HG02884 (cell line): Measurements from ENCODE around the gene FILIP1L.

Experiments
- ATAC-seq: cut with Tn5 transposase; IDR thresholded peaks from one replicate; pipeline ENCODE4 v1.9.1; 2021; ENCODE audit warnings: mild to moderate bottlenecking, moderate library complexity; ENCODE audit not compliant: unreplicated experiment

The FILIP1L gene

DNA sequence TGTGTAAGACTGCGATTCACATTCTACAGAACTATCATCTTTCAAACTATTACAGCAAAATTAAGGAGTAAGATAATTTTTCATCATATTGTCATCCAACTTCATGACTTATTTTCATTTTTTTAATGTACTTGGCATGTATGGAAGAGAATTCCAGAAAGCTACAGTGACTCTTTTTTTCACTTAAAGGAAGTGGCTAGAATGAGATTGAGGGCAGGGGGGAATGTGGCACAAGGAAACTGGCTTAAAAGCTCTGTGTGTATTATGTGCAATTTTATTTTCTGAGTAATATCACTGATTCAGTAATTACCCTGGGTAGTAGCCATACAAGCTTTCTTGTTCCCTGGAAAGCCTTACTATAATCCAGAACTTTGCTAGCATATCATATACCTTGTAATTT, 94.6 kb downstream of the FILIP1L start:
- no peak for ATAC-seq

DNA sequence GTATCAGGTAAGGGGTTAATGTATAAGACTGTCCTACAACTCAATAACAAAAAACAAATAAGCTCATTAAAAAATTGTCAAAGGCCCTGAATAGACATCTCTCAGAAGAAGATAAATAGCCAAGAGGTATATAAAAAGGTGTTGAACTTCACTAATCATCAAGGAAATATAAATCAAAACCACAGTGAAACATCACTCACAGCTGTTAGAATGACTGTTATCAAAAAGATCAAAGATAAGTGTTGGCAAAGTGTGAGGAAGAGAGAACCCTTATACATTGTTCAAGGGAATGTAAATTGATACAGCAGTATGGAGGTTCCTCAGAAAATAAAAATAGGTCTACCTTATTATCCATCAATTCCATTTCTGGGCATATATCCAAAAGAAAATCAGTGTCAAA, 95.5 kb downstream of the FILIP1L start:
- no peak for ATAC-seq

DNA sequence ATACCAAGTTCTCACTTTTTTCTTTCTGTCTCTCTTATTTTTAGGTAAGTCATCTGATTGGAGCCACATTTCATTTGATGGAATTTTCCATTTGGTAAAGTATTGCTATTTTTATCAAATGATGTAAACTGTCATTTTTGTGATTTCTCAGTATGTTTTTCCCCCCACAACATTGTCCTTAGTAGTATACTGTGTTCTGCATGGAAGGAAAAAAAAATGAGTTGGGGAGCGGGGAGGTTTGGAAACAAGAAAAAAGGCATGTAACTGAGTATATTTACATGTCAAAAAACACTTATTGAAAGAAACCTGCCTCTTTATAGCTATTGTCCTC, 104.2 kb downstream of the FILIP1L start:
- no peak for ATAC-seq

DNA sequence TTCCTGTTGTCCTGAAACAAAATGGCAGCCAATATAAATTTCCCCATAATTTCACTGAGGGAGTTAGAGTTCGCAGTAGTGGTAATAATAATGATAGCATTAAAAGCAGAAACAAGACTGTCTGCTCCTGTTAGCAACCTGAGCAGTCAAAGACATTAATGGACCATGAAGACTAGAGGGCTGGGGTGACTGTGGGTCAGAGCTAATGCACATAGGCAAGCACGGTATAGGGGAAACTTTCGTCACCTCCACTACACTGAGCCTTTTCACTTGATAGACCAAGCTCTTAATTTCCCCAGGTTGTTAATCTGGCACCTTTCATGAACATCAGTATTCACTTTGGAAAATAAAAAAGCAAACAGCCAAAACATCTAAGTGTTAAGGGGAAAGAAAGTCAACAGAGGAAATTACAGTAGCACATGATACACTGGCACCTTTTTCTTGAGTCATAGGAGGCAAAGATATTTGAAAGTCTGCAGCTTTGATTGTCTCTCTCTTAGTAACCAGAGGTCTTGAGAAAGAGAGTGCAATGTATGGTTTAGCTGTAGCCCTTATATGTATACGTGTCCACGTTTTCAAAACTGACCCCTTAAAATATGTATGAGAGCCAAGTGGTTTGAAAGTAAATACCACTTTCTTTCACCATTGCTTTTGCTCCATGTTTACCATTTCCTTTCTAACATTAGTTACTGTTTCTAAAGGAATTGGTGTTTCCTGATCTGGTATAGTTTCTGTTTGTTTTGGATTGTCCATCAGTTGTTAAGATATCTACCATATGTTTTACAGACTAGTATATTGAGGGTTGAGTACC, 104.8 kb downstream of the FILIP1L start:
- ATAC-seq = no peak

DNA sequence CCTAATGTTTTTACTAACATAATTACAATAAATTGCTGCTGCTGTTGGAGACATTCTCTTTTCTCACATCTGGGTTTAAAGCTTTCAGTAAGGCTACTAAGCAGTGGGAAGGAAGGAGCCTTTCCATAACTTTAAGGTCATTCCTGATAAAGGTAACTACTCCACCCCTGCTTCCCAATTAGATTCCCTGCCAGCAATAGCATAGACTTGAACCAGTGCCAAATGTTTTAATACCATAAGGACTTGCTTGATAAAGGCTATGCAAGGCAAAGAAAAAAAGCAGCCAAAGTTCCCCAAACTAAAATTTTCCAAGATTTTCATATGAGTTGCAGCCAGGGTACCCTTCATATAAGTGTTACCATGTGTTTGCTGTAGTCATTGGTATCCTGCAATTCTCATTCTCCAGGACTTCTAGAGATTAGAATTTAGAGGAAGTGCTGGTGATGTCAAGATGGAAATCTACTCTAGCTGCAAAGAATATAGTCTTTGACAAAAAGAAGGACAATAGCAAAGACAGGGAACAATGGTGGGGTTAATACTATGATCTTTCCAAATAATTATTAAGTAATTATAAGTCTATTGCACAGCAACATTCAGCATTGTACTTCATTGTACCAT, 106.1 kb downstream of the FILIP1L start:
- ATAC-seq = no peak

DNA sequence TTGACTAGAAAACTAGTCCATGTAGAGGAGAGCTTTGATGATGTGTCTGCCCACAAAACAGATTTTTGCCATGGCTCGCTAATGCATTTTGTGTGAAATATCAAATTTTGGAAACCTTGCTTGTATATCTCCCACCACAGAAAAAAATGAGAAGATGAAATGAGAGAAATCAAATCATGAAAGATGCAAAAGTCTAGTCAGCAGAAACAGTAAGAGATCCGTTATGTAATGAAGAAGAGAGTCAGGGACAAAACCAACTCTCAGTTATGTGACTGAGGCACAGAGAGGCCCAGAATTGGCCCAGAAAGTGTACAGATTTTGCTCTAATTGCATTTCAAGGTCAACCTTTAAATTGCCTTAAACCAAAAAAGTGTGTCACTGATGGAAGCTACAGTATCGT, 107.0 kb downstream of the FILIP1L start:
- ATAC-seq = no peak

DNA sequence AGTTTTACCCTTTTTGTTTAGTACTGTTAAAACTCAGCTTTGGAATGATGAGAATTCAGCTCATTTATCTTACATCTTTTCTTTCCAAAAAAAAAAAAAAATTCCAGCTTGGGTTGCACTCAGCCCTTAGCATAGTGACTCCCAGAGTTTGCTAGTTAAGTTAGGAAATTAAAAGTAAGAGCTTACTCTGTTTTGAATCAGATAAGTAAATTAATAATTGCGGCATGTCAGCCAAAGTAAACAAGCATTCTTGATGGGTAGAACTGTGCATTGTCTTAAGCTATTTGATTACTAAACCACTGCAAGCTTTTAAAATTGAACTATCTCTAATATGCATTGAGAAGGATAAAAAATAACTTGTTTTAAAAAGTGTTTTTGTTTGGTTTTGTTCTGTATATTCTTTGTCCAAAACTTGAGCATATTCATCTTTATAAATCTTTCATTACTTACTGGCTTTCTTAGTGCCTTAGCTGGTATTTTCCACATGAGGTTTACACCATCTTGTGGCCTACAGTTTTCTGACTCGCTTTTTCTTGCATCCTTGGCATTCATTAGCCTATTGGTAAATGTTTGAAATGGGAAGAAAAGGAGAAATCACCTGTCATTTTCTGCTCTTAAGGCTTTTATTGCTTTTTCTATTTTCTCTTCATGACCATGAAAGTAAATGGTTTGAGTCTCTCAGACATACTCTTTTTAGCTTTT, 107.6 kb downstream of the FILIP1L start:
- ATAC-seq = no peak

DNA sequence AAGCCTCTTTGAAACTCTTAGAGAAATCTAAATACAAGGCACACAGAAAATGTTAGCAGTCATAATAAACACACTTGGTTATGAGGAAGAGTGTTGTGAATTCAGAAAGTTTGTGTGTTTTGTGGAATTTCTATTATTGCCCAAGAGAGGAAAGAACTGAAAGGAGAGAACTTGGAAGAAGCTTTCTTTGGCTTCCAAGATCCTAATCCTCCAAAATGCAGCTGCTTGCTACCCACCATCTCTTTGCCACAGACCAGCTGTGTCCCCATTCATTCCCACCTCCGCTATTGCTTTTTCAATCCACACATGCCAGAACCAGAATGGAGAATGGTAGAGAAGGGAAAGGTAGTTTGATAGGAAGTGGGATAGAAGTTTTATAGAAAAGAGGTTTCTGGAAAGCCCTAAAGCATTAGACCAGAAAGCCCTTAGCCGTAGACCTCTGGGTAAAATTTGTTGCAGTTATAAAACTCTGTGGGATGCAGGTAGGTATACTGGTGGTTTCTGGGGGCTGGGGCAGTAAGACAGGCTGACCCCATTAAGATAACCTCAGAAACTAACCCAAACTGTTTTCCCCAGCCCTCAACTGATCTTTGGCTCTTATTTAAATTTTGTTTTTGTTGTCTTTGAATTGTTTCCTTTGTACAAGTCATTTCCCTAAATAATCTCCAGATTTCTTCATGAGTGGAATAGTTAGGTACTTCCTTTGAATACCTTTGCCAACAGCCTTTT, 108.5 kb downstream of the FILIP1L start:
- no peak for ATAC-seq

DNA sequence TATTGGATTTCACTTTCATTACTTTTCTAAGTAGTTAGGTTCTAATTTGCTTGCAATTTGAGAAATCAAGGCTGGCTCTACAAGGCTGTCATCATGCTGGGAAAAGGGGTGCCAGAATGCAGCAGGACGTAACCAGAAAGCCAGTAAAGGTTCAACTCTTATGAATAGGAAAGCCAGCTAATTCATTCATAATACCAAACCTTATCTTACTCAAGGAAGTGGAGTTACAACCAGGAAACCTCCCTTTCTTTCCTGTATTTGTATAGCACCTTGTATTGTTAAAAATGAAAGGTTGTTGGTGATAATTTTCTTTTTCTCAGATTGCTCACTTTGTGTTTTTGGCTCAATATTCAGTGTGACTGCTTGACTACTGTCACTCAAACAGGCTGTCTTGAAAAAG, 109.4 kb downstream of the FILIP1L start:
- no peak for ATAC-seq

DNA sequence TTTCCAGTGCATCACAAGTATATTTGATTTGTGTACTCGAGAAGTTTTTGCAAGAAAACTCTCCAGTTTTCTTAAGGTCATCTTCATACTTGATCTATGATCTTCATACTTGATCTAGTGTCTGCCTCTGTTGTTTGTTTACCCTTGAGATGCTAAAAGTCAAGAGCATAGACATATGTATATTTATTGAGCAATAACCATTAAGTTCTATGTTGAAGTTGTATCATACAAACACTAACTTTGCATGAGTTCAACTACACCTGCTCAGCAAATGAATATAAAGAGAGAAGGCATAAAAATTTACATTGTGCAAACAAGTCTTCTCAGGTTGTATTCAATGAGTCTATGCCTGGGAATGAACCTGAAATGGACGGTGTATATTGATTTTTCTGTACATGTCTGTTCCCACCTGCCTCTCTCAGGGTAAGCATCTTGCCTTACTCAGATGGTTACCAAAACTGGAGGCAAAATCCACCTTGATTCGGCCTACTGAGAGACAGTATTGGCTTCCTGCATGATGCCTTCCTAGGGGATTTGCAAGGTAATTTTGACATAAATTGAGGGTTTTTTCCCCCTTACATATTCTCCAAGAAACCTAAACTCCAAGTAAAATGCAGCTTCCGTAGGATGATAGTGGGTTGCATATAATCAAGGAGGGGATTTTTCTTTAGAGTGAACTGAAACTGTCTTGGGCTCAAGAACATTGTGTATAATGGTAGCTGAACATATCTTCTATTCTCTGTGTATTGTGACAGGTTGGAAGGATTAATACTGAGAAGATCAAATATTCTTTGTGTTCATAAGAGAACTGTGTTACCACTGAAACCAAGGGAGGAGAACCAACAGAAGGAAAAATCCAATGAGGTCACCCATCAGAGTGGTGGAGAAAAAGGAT, 110.4 kb downstream of the FILIP1L start:
- no peak for ATAC-seq

DNA sequence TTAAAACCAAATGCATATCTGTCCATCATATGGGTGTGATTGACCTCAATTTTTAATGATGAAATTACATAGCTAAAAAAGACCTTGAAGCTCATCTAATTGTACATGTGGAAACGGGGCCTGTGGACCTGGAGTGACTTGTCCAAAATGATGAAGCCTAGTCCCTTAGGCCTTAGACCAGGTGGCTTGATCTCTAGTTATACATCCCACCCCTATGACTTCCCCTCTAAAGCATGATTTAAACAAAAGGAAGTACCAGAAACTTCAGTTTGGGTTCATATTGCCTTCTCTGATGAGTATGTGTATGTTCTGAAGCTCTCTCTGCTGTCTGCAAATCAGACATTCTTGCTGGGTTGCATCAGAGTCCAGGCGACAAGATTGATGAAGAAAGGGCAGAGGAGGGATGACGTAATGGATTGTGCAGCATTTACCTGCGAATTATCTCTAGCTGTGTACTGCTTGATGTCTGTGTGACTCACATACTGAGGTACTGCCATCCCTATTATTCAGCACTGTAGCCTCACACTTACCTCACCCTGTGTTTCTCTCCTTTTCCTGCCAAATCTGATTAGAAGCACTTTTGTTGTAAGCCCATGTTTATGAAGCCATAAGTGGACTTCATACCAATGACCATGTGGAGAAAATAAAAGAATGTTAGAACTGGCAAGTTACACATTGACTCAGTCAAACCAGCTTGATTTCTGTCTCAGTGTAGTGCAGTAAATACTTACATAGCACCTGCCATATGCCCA, 111.5 kb downstream of the FILIP1L start:
- ATAC-seq = no peak

DNA sequence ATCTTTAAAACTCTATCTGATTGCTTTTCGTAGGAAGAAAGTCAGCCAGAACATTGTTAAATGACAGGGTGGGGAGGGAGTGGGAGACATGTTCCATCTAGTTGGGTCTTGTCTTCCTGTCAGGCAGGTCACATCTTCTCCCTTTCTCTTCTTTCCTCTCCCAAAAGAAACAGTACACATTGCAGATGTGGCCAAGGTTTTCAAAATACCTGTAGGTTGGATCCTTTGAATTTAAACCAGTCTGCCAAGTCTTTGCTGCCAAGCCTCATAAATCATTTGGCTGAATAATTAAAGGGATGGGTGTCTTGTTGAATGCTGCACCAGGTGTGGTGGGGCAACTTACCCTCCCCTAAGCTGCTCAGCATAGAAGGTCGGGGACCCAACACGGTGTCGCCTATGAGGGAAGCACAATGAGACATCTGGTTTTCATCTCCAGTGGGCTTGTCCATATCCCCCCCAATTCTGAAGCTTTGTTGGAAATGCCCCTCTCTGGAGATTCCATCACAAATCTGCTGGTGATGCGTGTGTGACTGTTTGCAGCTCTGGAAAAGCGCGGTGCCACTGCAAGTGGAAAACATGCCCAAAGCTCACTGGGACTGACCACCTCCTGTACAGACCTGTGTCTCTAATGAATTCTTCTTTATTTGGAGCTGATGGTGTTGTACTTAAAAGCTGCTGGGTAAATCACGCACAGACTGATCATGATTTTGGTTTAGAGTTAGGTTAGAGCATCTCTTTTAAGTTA, 112.6 kb downstream of the FILIP1L start:
- ATAC-seq = no peak

DNA sequence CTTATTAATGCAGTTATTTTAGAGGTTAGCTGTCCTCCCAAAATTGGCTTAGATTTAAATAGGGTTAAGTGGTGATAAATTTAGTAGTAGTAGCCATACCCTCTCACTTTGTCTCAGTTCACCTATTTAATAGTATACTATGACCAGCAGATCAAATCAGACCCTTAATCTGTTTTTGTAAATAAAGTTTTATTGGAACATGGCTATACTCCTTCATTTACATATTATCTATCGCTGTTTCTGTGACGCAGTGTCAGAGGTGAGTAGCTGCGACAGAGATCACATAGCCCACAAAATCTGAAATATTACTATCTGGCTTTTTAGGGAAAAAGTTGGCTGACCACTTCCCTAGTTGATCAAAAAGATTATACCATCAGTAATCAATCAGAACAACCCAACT, 113.2 kb downstream of the FILIP1L start:
- ATAC-seq = no peak

DNA sequence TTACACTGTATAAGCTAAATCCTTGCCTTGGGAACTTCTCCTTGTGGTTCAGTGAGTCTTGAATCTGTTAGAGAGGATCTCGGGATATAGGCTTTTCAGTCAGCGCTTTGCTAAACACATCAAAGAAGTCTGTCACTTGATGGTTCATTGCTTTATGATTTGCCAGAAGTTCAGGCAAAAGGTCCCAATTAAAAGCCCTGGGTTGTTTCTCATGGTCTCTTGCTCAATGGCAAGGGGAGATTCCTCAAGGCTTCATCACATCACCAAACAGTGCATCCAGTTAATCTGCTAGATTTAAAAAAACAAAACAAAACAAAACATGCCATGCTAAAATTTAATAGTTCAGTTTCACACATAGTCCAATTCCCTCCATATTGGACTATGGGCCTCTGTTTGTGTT, 114.8 kb downstream of the FILIP1L start:
- ATAC-seq = no peak

DNA sequence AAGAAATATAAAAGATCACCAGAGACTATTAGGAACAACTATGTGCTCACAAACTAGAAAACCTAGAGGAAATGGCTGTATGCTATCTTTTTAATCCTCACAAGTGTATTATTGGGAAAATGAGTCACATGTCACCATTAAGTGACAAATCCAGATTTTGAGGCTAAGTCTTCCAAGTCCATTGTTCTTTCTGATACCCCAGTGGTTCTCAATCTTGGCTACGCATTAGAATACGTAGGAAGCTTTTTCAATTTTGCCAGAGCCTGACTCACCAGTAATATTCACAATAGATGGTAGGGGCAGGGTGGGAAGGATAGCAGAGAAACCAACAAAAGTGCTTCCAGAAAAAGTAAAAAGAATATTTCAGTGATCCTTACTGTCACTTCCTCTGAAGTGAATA, 117.0 kb downstream of the FILIP1L start:
- no peak for ATAC-seq

DNA sequence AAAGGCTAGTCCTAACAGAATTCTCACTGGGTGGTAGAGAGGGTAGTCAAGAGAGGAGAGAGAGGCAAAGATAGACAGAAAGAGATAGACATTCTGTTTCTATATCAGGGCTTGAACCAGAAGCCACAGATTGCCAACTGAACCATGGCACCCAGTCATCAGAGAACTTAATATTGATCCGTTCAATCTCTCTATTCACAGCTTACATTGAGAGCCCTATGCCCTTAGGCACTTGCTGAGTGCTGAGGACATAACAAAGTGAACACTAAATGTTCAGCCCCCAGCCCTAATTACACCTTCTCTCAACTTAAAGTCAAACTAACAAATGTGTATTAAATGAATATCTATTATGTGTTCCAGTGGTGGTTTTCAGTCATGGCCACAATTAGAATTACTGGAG, 124.1 kb downstream of the FILIP1L start:
- no peak for ATAC-seq

DNA sequence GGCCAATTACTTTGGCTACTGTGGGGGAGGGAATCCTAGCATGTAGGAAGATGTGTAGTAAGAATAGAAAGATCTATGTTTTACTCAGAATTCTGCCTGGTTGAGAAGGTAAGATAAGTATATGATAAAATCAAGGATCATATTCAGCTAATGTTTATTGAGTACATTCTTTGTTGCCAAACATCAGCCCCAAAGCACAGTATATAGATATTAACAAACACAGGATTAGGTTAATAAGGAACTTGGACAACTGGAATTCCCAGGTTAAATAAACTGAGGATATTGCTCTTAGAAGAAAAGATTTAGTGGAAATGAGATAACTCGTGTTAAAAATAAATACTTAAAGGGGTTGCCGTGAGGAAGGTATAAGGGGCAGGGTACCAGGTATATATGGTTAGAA, 129.6 kb downstream of the FILIP1L start:
- no peak for ATAC-seq

DNA sequence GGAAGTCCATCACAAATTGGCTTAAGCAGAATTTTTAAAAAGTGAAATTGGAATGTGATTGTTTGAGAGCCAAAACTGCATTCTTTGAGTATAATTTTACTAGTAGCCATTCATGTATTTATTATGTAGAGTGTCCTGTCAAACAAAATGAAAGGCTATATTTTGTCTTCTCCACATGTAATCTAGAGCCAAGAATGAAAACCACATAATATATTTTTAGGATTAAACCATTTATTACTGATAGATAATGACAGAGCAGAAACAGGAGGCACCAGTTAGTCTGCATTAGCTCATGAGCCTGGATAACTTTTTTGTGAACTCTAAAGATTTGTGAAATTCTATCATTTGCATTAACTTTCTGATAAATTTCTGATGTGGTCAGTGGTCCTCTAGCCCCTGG, 130.2 kb downstream of the FILIP1L start:
- ATAC-seq = no peak

DNA sequence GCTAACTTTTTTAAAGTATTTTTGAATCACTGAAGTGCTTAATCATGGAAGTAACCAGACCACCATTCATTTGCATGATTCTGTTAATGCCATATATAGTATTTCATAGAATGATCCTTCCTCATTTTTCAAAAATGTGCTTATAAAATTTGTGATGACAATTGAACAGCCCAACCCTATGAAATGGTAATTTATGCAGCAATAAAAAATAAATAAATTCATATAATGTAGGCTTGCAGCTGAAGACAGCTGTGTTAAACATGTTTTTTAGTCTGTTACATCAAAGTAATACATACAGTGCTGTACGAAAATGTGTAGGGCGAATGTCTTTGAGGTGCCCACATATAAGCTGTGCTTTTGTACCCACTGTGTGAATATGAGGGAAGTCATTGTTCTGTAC, 131.7 kb downstream of the FILIP1L start:
- no peak for ATAC-seq
